Parathyroid adenoma (tissue), 2 donors: ENCODE measurements around the gene ZMIZ1.

ENCODE experiments used
- H2AFZ ChIP-seq: fragments of 300-600 bp; sonication (generic); one replicate; pipeline ENCODE4 v1.7.0; 2017; ENCODE audit warnings: antibody characterized with exemption, mild to moderate bottlenecking
- H3K27ac ChIP-seq: fragments of 300-600 bp; sonication (generic); one replicate; pipeline ENCODE4 v1.7.0; 2017
- H3K27me3 ChIP-seq: fragments of 300-600 bp; sonication (generic); one replicate; pipeline ENCODE4 v1.7.0; 2017; ENCODE audit warnings: low read length; ENCODE audit not compliant: control insufficient read depth, insufficient read depth
- H3K36me3 ChIP-seq: fragments of 300-600 bp; sonication (generic); one replicate; pipeline ENCODE4 v1.7.0; 2017; ENCODE audit warnings: low read length; ENCODE audit not compliant: control insufficient read depth, insufficient read depth
- H3K4me1 ChIP-seq: fragments of 300-600 bp; sonication (generic); one replicate; pipeline ENCODE4 v1.7.0; 2017; ENCODE audit warnings: control low read depth
- H3K4me2 ChIP-seq: fragments of 300-600 bp; sonication (generic); one replicate; pipeline ENCODE4 v1.7.0; 2017; ENCODE audit warnings: low read length
- H3K4me3 ChIP-seq: fragments of 300-600 bp; sonication (generic); one replicate; pipeline ENCODE4 v1.7.0; 2017; ENCODE audit warnings: low read depth, low read length
- H3K79me2 ChIP-seq: fragments of 300-600 bp; sonication (generic); one replicate; pipeline ENCODE4 v1.7.0; 2017; ENCODE audit warnings: control low read depth
- H3K9ac ChIP-seq: fragments of 300-600 bp; sonication (generic); one replicate; pipeline ENCODE4 v1.7.0; 2017; ENCODE audit warnings: mild to moderate bottlenecking
- H3K9me3 ChIP-seq: fragments of 300-600 bp; sonication (generic); one replicate; pipeline ENCODE4 v1.7.0; 2017; ENCODE audit warnings: low read length; ENCODE audit not compliant: control insufficient read depth
- CTCF ChIP-seq: fragments of 300-600 bp; sonication (generic); IDR thresholded peaks from one replicate; pipeline ENCODE4 v1.7.0; 2017; ENCODE audit warnings: antibody characterized with exemption, mild to moderate bottlenecking
- donor health status: primary hyperparathyroidism.

The ZMIZ1 gene

GRCh38 chr10:79147796-79148451, 79.2 kb downstream of the ZMIZ1 start:
- Histone ChIP-seq H3K4me1 (peaks cover 24% of the 10 kb centered on the region), H3K4me2 (no peak overlapping the region), H3K79me2 (no peaks in the 10 kb centered on the region), H3K9ac (no peak overlapping the region), H3K27ac (peak overlapping the region; percentile 79), H3K27me3 (no peaks in the 10 kb centered on the region), H3K9me3 (no peaks in the 10 kb centered on the region), H3K36me3 (no peaks in the 10 kb centered on the region), H3K4me3 (no peak overlapping the region), H2AFZ (no peak overlapping the region)
- no peak for TF ChIP-seq CTCF

DNA sequence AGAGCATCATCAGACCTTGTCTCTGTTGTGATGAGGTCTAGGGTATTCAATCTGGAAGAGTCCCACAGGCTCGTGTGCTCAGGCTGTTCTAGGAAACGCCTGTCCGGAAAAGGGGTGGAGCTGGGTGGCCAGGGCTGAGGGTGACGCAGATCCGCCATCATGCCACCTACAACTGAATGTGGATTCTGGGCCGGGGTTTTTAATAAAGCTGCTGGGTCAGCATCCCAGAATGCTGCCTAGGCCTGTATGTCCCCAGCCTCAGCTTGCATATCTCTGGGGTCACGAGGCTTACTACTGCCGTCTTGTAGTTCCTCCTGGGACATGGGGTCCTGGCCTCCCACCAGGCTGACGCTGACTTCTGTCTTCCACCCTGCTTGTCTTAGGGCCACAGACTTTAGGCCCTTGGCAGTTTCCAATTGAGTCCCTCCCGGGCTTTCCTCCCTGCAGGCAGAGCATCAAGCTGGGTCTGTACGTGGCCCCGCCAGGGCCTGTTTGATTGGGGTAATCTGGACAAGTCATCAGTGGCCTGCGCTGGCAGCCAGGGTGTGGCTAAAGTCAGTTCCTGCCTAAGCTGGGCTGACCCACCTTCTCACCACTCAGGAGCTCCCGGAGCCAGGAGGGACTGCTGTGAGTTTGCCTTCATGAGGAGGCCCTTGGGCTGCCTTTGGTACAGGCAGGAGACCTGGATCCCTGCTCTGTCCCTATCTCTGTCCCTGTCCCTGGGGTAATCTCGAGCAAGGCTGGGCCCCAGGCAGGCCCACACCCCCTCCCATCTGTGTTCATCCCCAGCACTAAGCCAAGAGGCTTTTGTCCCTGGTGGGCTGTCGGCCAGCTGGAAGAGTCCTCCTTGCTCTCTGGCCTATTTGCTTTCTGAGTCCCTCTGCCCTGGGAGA, 79.9 kb downstream of the ZMIZ1 start:
- H3K9ac ChIP-seq = no peak overlapping the region
- H3K79me2 ChIP-seq = no peaks in the 10 kb centered on the region
- peak overlapping the region; percentile 79 for H3K27ac ChIP-seq
- H3K4me3 ChIP-seq = no peak overlapping the region
- H3K27me3 ChIP-seq = no peaks in the 10 kb centered on the region
- H3K4me1 ChIP-seq = peaks cover 24% of the 10 kb centered on the region
- no peak for TF ChIP-seq CTCF
- no peak overlapping the region for H2AFZ ChIP-seq
- H3K36me3 ChIP-seq = no peaks in the 10 kb centered on the region
- no peak overlapping the region for H3K4me2 ChIP-seq
- H3K9me3 ChIP-seq = no peaks in the 10 kb centered on the region

GRCh38 chr10:79149345-79149661, 80.5 kb downstream of the ZMIZ1 start:
- Histone ChIP-seq H3K9me3 (no peaks in the 10 kb centered on the region), H3K79me2 (no peaks in the 10 kb centered on the region), H3K27me3 (no peaks in the 10 kb centered on the region), H3K36me3 (no peaks in the 10 kb centered on the region), H3K4me1 (peaks cover 24% of the 10 kb centered on the region), H2AFZ (no peak overlapping the region), H3K4me2 (no peak overlapping the region), H3K9ac (no peak overlapping the region), H3K27ac (peak overlapping the region; percentile 79), H3K4me3 (no peak overlapping the region)
- no peak for TF ChIP-seq CTCF

DNA sequence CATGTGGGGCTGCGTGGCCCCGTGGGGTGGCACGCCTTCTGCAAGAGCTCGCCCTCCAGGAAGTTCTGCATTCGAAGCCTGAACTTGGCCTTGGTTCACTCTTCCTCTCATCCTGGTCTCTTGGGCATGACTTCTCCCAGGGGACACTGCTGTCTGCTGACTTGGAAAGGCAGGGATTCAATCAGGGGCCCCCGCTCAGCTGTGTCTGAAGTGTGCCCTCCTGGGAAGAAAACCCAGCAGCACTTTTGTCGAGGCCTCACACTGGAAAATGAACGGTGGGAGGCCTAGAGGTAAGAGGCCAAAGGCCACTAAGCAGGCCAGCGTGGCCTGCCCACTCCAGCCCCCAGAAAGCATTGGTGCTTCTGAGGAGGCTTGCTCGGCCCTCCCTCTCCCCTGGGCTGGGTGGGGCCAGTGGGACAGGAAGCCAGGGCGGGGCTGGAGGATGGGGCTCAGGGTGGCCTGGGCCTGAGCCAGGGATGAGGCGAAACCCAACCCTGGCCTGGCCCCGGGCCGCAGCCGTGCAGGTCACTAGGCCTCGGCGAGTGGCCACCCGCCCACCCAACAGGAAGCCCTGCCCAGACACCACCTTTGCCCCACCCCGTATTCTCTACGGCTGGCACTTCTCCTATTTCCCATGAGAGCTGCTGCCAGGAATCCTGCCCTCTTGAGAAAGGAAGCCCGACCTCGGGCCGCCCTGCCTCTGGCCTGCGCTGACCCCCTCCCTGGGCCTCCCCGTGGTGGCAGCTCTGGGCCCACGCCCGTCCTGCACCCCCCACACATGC, 81.1 kb downstream of the ZMIZ1 start:
- H3K4me2 ChIP-seq = no peak overlapping the region
- H3K27ac ChIP-seq = peak overlapping the region; percentile 79
- no peaks in the 10 kb centered on the region for H3K27me3 ChIP-seq
- H3K79me2 ChIP-seq = no peaks in the 10 kb centered on the region
- H3K9ac ChIP-seq = no peak overlapping the region
- no peak overlapping the region for H3K4me3 ChIP-seq
- peaks cover 24% of the 10 kb centered on the region for H3K4me1 ChIP-seq
- no peaks in the 10 kb centered on the region for H3K36me3 ChIP-seq
- no peak for TF ChIP-seq CTCF
- no peaks in the 10 kb centered on the region for H3K9me3 ChIP-seq
- H2AFZ ChIP-seq = peak overlapping the region; percentile 39
